ENCODE results near the gene THOC3. TPM values are rescaled to one million over a fixed set of nuclear protein-coding genes. Genes with fewer than 3 reads are reported as not detected.
"Not testable (repeated sequence)": the region's sequence is repeated elsewhere in the genome, so short reads cannot be mapped to it uniquely, and the experiment has no call there.

The THOC3 gene
- total and polyA plus RNA-seq, 2 donors (not counting 3 experiments of a cell fraction or from before 2014, with no cell fraction given): 55.2 to 66.3 TPM

- dilution Hi-C loops (cut with MboI; ENCODE audit: extremely low pct_ligation_motif_present, low sequenced_read_pairs): no loop called here
- POLR2A ChIA-PET: no interaction called here
Observed at GRCh38 chr5:175920231-175920811, 47.8 kb downstream of the THOC3 start.

GRCh38 chr5:175915066-175916037 is 52.8 kb downstream of the THOC3 start:
- FAIRE-seq (peak; percentile 78), DNase-seq (ENCODE audit: low read depth, low spot score) (peak; percentile 21)
- dilution Hi-C loops (cut with MboI; ENCODE audit: extremely low pct_ligation_motif_present, low sequenced_read_pairs); H3K4me1 ChIP-seq (ENCODE audit: control insufficient read depth, extremely low read depth, insufficient read depth, low read length); H3K36me3 ChIP-seq (ENCODE audit: control insufficient read depth in 2 of 2, extremely low read depth in 1 of 2, insufficient read depth in 2 of 2, low read length in 2 of 2); intact Hi-C loops (cut with micrococcal nuclease); H3K79me2 ChIP-seq (ENCODE audit: control insufficient read depth, insufficient read depth, low read length); H3K27ac ChIP-seq (ENCODE audit: insufficient read depth, low read depth, low read length); H3K9me1 ChIP-seq (replicated peaks; ENCODE audit: control insufficient read depth, extremely low read depth, insufficient read depth, low read length); CTCF ChIA-PET; H3K27me3 ChIP-seq (ENCODE audit: control insufficient read depth in 2 of 2, insufficient read depth in 2 of 2, low read length in 2 of 2); H2AFZ ChIP-seq (ENCODE audit: low read depth, low read length); H3K4me2 ChIP-seq (ENCODE audit: insufficient read depth, low read length); BruUV-seq (replicated peaks); POLR2A ChIA-PET; H4K20me1 ChIP-seq (replicated peaks; ENCODE audit: control insufficient read depth, extremely low read depth, insufficient read depth, low read length); H3K4me3 ChIP-seq (replicated peaks in 1 of 3; ENCODE audit: insufficient read depth in 1 of 3, low read depth in 1 of 3, low read length in 3 of 3); H3K9me3 ChIP-seq (replicated peaks; ENCODE audit: control insufficient read depth, insufficient read depth, low read length); H3K9ac ChIP-seq (replicated peaks; ENCODE audit: extremely low read depth, insufficient read depth, low read length): not testable (repeated sequence)

More at GRCh38 chr5:175920231-175920811, 47.8 kb downstream of the THOC3 start:
- Histone ChIP-seq H3K27ac (ENCODE audit: insufficient read depth, low read depth, low read length) (no peak overlapping the region), H3K4me1 (ENCODE audit: control insufficient read depth, extremely low read depth, insufficient read depth, low read length) (peaks cover 10% of the 10 kb centered on the region), H3K36me3 (ENCODE audit: control insufficient read depth in 2 of 2, extremely low read depth in 1 of 2, insufficient read depth in 2 of 2, low read length in 2 of 2) (no peaks in the 10 kb centered on the region), H3K4me2 (ENCODE audit: insufficient read depth, low read length) (no peak overlapping the region), H2AFZ (ENCODE audit: low read depth, low read length) (no peak overlapping the region), H4K20me1 (replicated peaks; ENCODE audit: control insufficient read depth, extremely low read depth, insufficient read depth, low read length) (no peaks in the 10 kb centered on the region), H3K27me3 (ENCODE audit: control insufficient read depth in 2 of 2, insufficient read depth in 2 of 2, low read length in 2 of 2) (no peaks in the 10 kb centered on the region), H3K4me3 (replicated peaks in 1 of 3; ENCODE audit: insufficient read depth in 1 of 3, low read depth in 1 of 3, low read length in 3 of 3) (no peak overlapping the region), H3K9ac (replicated peaks; ENCODE audit: extremely low read depth, insufficient read depth, low read length) (no peak overlapping the region), H3K9me1 (replicated peaks; ENCODE audit: control insufficient read depth, extremely low read depth, insufficient read depth, low read length) (no peaks in the 10 kb centered on the region), H3K9me3 (replicated peaks; ENCODE audit: control insufficient read depth, insufficient read depth, low read length) (no peaks in the 10 kb centered on the region), H3K79me2 (ENCODE audit: control insufficient read depth, insufficient read depth, low read length) (no peaks in the 10 kb centered on the region)
- CTCF ChIA-PET: no interaction called here
- DNase-seq (ENCODE audit: low read depth, low spot score) (no peak), FAIRE-seq (no peak)
- intact Hi-C loops (cut with micrococcal nuclease): no loop called here
- BruUV-seq (replicated peaks): no TSS peak
- TF ChIP-seq MYC (IDR thresholded peaks at IDR 0.05; ENCODE audit: low read depth, low read length) (no peak), CTCF (IDR thresholded peaks at IDR 0.05; ENCODE audit: extremely low read depth in 1 of 2, insufficient read depth in 1 of 2, low read depth in 1 of 2, low read length in 2 of 2) (no peak), EZH2 (IDR thresholded peaks at IDR 0.05; ENCODE audit: borderline replicate concordance, low read depth, low read length, severe bottlenecking) (no peak), GATA2 (IDR thresholded peaks at IDR 0.05; ENCODE audit: insufficient read depth, insufficient read length, low read depth, low read length) (no peak), MAX (IDR thresholded peaks at IDR 0.05; ENCODE audit: insufficient read depth, insufficient read length) (no peak)
